GM18508 (cell line): ENCODE data around the gene TNS3.

Experiments used
- ATAC-seq: cut with Tn5 transposase; IDR thresholded peaks from one replicate; pipeline ENCODE4 v1.9.1; 2021; ENCODE audit warnings: moderate number of reproducible peaks; ENCODE audit not compliant: insufficient read depth, unreplicated experiment

Gene TNS3

GRCh38 chr7:47440320-47440719, 141.6 kb downstream of the TNS3 start:
- no peak for ATAC-seq

DNA sequence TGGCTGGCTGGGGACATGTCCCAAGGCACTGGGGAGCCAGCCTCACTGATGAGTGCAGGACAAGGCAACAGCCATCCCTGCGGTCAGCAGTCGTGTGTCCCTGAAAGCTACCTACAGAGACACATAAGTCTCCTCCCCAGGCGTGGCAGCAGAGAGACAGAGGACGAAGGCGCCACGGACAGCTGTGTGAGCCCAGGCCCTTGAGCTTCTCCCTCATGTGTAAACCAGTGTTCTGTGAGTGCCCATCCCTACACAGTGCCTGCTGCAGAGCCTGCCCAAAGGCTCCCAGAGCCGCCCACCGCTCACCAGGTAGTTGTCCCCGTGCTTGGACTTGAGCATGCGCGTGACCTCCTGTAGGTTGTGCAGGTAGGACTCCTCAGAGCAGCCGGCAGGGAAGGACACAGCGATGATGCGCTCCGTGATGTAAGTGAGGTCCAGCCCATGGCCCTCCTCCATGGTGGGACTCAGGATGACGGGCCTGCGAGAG, 142.7 kb downstream of the TNS3 start:
- no peak for ATAC-seq

DNA sequence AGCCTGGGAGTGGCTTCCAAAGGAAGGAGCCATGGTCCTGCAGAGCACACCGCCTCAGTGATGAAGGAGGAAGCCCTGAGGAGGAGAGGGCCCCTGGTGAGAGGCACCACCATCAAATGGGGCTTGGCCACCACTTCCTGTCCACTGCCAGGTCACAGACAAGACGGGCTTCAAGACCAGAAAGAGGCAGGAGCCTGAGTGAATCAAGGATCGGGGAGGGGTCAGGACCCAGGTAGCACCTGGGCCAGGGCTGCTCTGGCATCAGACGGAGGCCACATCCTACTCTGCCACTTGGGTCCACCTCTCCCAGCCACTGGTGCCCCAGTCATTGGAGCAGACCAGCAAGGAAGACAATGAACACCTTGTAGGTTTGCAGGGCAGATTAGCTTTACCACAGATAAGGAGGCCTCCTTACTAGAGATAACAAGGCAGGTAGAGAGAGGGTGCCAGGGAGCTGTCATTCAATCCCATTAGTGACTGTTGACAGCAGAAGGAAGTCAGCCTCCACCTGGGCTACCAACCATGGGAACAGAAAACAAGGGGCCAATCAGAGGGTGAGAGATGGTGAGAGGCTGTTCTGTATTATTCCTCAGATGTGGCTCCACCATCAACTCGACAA, 143.4 kb downstream of the TNS3 start:
- no peak for ATAC-seq

DNA sequence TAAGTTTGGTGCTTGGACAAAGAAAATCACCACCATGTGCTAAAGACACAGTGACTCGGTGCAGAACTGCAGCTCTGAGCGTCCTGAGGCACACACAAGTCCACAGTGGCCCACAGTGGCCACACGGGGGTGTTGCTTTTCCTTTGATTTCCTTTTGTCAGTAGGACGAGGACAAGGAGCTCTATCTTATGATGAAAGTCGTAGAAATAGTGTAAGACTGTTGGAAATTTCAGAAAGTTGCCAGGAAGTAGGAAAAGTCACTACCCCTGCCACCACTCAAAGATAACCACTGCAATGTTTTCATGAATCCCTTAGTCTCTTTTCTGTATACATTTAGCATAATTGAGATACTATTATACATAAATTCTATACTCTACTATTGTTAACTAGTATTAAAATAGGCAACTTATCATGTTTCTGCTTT, 146.0 kb downstream of the TNS3 start:
- no peak for ATAC-seq

- no peak for ATAC-seq
Measured at GRCh38 chr7:47433564-47433895, 148.4 kb downstream of the TNS3 start.

- no peak for ATAC-seq
Measured at GRCh38 chr7:47432671-47433563, 149.0 kb downstream of the TNS3 start.

- ATAC-seq = no peak
Measured at GRCh38 chr7:47430422-47430821, 151.5 kb downstream of the TNS3 start.

GRCh38 chr7:47428768-47429472, 153.0 kb downstream of the TNS3 start:
- ATAC-seq = no peak

- ATAC-seq = no peak
Measured at GRCh38 chr7:47428052-47428767, 153.7 kb downstream of the TNS3 start.

DNA sequence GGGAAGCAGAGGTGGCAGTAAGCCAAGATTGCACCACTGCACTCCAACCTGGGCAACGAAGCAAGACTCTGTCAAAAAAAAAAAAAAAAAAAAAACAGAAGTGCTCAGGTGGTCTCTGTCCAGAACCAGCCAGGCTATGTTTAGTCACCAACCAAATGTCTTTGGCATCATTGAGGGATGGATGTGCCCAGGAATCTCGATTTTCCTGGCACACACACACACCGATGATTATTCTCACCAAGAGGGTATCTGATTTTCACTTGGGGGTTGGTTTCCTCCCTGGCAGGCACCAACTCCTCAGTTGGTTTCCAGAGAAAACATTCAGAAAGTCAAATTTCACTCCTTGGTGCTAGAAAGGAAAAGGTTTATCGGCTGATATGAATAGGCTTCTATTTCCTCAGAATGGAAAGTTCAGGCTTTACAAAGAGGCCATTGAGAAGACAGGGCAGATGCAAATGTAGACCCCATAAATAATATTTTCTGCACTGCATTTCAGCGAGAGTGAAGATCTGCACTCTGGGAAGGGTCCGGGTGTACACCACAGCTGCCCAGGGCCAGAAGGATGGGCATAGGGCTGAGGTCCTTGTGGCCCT, 154.8 kb downstream of the TNS3 start:
- ATAC-seq = no peak

DNA sequence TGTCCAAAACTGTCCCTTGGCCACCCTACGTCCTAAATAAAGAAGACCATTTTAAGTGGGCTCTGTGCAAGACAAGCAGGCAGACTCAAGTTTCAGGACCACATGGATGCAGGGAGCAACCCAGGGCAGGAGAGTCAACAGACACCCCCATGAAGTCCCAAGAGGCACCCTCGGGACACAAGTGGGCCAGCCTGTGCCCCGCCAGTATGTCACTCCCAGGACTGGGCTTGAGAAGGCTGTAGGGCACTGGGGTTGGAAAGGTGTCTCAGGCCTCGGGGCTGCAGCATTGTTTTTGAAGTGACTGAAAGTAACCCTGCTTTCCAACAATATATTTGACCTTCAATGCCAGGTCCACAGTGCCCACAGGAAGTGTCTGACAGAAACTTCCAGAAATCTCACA, 157.4 kb downstream of the TNS3 start:
- no peak for ATAC-seq

DNA sequence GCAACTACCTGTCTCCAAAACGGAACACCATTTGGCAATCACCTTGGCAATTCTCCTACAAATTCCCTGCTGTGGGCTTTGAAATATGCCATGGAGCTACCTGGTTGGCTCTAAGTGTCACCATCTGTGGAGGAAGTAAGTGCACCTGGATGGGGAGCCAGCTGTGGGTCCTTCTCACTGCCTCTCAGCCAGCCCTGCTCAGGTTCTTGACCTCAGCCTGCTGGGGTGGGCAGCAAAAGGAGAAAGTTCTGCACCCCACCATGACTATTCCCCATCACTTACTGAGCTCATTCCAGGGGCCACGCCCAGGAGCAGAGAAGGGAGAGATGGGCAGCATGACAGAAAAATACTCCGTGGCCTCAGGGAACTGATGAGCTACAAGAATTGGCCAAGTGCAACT, 158.7 kb downstream of the TNS3 start:
- no peak for ATAC-seq

GRCh38 chr7:47422611-47423010, 159.3 kb downstream of the TNS3 start:
- no peak for ATAC-seq

DNA sequence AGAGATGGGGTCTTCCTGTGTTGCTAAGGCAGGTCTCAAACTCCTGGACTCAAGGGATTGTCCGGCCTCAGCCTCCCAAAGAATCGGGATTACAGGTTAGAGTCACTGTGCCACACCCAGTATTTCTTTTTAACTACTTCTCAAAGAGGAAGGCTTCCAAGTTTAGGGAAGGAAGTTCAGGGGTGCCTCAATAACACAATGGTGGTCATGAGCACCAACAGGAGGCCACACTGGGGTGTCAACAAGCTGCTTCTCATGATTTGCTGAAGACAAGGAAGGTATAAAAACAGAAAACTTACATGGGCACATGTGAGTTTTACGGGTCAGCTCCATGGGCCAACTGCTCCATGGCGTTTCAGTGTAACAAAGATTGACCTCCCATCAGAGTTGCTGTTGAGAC, 160.5 kb downstream of the TNS3 start:
- ATAC-seq = no peak

- no peak for ATAC-seq
Measured at GRCh38 chr7:47420122-47420780, 161.7 kb downstream of the TNS3 start.

- ATAC-seq = no peak
Measured at GRCh38 chr7:47419471-47419870, 162.4 kb downstream of the TNS3 start.

DNA sequence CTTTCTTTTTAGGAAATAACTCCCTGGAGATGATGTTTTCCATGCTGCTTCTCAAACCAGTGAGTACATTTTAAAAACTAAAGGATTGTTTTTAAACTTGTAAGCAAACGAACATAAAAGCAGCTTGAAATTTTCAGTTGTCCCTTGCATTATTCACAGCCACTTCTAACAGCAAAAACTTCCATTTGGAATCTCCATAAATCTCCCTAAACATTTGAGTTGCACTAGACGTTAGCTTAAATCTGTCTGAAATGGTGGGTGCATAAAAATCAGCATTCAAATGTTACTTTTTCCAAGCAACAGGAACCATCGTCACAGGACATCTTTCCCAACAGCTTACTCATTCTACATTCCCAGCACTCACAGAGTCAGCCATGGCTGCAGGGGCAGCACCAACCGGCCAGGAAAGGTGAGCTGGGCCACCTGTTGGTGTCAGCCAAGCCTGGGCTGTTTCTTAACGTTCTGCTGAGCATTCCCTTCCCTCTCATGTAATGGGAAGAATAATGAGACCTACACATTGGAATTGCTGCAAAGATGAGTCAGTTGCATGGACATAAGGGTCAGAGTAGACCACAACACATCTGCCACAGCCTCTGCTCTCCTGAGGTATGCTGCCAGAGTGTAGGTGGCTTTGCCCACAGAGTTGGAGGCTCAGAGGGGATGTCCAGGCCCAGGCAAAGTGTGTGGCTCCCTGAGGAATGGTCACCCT, 163.2 kb downstream of the TNS3 start:
- no peak for ATAC-seq

- no peak for ATAC-seq
Measured at GRCh38 chr7:47416492-47417480, 165.1 kb downstream of the TNS3 start.
